GM23338 (cell line): ENCODE data around the gene BNC2. TPM values are rescaled to one million over a fixed set of nuclear protein-coding genes. Genes with fewer than 3 reads are reported as not detected.
A peak's percentile ranks its signal among the peaks of the same experiment; 100 is the strongest.

Source experiments
- ATAC-seq: fragments of 200-7000 bp; cut with Tn5 transposase; 3 replicates; pipeline ENCODE4 v1.9.1; 2020
- DNase-seq: peaks from one replicate; pipeline ENCODE4 v3.0.0-alpha.2; 2015; ENCODE audit warnings: low spot score
- H2AFZ ChIP-seq: fragments of 200-600 bp; sonication (generic); 2 replicates; pipeline ENCODE4 v1.8.0; 2016; ENCODE audit warnings: antibody characterized with exemption, mild to moderate bottlenecking, moderate library complexity
- H3F3A ChIP-seq: fragments of 200-600 bp; sonication (generic); replicated peaks from 2 replicates; pipeline ENCODE4 v1.8.0; 2017; ENCODE audit warnings: antibody characterized with exemption, mixed run types, low read depth
- H3K27ac ChIP-seq: fragments of 200-600 bp; sonication (generic); 2 replicates; pipeline ENCODE4 v1.6.1; 2016; ENCODE audit warnings: low read depth
- H3K27me3 ChIP-seq: fragments of 200-600 bp; sonication (generic); 2 replicates; pipeline ENCODE4 v1.8.0; 2016; ENCODE audit warnings: mild to moderate bottlenecking, mixed run types, moderate library complexity; ENCODE audit not compliant: insufficient read depth
- H3K36me3 ChIP-seq: fragments of 200-600 bp; sonication (generic); 2 replicates; pipeline ENCODE4 v1.8.0; 2016; ENCODE audit warnings: mild to moderate bottlenecking; ENCODE audit not compliant: insufficient read depth
- H3K4me1 ChIP-seq: fragments of 200-600 bp; sonication (generic); 2 replicates; pipeline ENCODE4 v1.8.0; 2016; ENCODE audit warnings: mild to moderate bottlenecking, moderate library complexity; ENCODE audit not compliant: insufficient read depth
- H3K4me2 ChIP-seq: fragments of 200-600 bp; sonication (generic); 2 replicates; pipeline ENCODE4 v1.7.1; 2017; ENCODE audit warnings: mixed run types
- H3K4me3 ChIP-seq: fragments of 200-600 bp; sonication (generic); 2 replicates; pipeline ENCODE4 v1.6.1; 2016; ENCODE audit warnings: mixed run types
- H3K79me2 ChIP-seq: fragments of 200-600 bp; sonication (generic); replicated peaks from 2 replicates; pipeline ENCODE4 v1.8.0; 2017; ENCODE audit warnings: mild to moderate bottlenecking; ENCODE audit not compliant: insufficient read depth
- H3K9me2 ChIP-seq: fragments of 200-600 bp; sonication (generic); 2 replicates; pipeline ENCODE4 v1.8.0; 2017; ENCODE audit not compliant: insufficient read depth
- H4K20me1 ChIP-seq: fragments of 200-600 bp; sonication (generic); replicated peaks from 2 replicates; pipeline ENCODE4 v1.8.0; 2017; ENCODE audit warnings: mild to moderate bottlenecking; ENCODE audit not compliant: insufficient read depth
- H3K27ac Mint-ChIP-seq: 2 replicates; pipeline ENCODE4 v1.8.0; 2020; ENCODE audit warnings: inconsistent platforms, mild to moderate bottlenecking, moderate library complexity, mixed read lengths
- H3K27me3 Mint-ChIP-seq: 3 replicates; pipeline ENCODE4 v1.8.0; 2022; ENCODE audit warnings: low read depth, mild to moderate bottlenecking, moderate library complexity, mixed read lengths, inconsistent platforms; ENCODE audit not compliant: insufficient read depth, poor library complexity
- H3K36me3 Mint-ChIP-seq: 3 replicates; pipeline ENCODE4 v1.8.0; 2021; ENCODE audit warnings: low read depth, mild to moderate bottlenecking, inconsistent platforms, moderate library complexity, mixed read lengths
- H3K4me1 Mint-ChIP-seq: 3 replicates; pipeline ENCODE4 v1.8.0; 2020; ENCODE audit warnings: mild to moderate bottlenecking, inconsistent platforms, mixed read lengths
- H3K4me3 Mint-ChIP-seq: 3 replicates; pipeline ENCODE4 v1.8.0; 2021; ENCODE audit warnings: moderate library complexity, mild to moderate bottlenecking, inconsistent platforms, mixed read lengths
- H3K9me3 Mint-ChIP-seq: 3 replicates; pipeline ENCODE4 v1.8.0; 2020; ENCODE audit warnings: moderate library complexity, mild to moderate bottlenecking, inconsistent platforms, mixed read lengths
- CREB1 ChIP-seq: fragments of 250-450 bp; sonication (Bioruptor Pico); IDR thresholded peaks from 2 replicates; pipeline ENCODE4 v1.5.0; 2020; ENCODE audit warnings: low read depth, mild to moderate bottlenecking, moderate library complexity
- ETS1 ChIP-seq: IDR thresholded peaks from 2 replicates; pipeline ENCODE4 v1.6.1; 2016; ENCODE audit warnings: antibody characterized with exemption
- JUNB ChIP-seq: IDR thresholded peaks from one replicate; pipeline ENCODE4 v1.6.1; 2016; ENCODE audit warnings: antibody characterized with exemption; ENCODE audit not compliant: unreplicated experiment
- NANOG ChIP-seq: IDR thresholded peaks from 2 replicates; pipeline ENCODE4 v1.6.1; 2016; ENCODE audit warnings: antibody characterized with exemption, borderline replicate concordance
- POLR2AphosphoS5 ChIP-seq: IDR thresholded peaks from 2 replicates; pipeline ENCODE4 v1.6.1; 2016; ENCODE audit warnings: antibody characterized with exemption, low read depth
- ZNF462 ChIP-seq: fragments of 250-450 bp; sonication (Bioruptor Pico); IDR thresholded peaks from 2 replicates; pipeline ENCODE4 v1.5.0; 2020; ENCODE audit warnings: mild to moderate bottlenecking, moderate library complexity
- polyA plus RNA-seq: library from polyadenylated mRNA; unstranded; fragments of >200 nt; fragmentation: Nextera tagmentation; extraction: Ambion mirVana; gene quantifications from 2 replicates; pipeline ENCODE4 v1.2.1, GENCODE V29; 2016
- total RNA-seq: library from RNA; depleted of rRNA; stranded (reverse); fragments of >200 nt; shearing (Covaris generic); gene quantifications from 2 replicates; pipeline ENCODE4 v1.2.3, GENCODE V29; 2014
- TF ChIP-seq, protein P1 (sequence below), 2 experiments: fragments of 200-600 bp in 1 of 2; sonication (generic) in 1 of 2; conservative IDR thresholded peaks; 2 replicates each; pipeline versions ENCODE4 v1.5.1 to v1.6.1; 2016 to 2017; ENCODE audit warnings: antibody characterized with exemption in 2 of 2, low read depth in 2 of 2, mild to moderate bottlenecking in 2 of 2, moderate library complexity in 1 of 2

BNC2 gene
- total and polyA plus RNA-seq, 2 experiments from 2014 or later = 12.7 to 13.2 TPM

DNA sequence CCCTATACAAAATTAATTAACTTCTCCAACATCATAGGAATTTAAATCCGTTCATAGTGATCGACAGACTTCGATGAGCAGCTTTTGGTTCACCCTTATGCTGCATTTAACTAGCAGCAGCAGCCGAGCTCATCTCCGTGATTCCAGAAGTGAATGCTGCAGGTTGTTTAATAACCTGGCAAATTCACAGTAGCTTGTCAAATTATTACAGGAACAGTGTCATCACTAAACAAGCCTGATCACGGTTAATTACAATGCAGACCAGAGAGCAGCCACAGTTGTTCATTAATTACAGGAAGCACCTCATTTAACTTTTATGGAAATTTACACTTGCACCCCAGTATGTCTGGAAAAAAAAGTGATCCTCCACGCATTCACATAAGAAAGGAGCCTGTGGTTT is 188.2 kb downstream of the BNC2 start:
- H3K27ac Mint-ChIP-seq = 0 out of 2 replicates have a peak overlapping the region, but pooled peaks have one; percentile 35
- H3K27me3 Mint-ChIP-seq = peaks cover 4% of the 10 kb centered on the region
- H3K36me3 ChIP-seq = no peaks in the 10 kb centered on the region
- no peaks in the 10 kb centered on the region for H3F3A ChIP-seq
- H3K36me3 Mint-ChIP-seq = no peaks in the 10 kb centered on the region
- no peak overlapping the region for H3K4me2 ChIP-seq
- ATAC-seq = no peak
- peaks cover 58% of the 10 kb centered on the region for H3K4me1 Mint-ChIP-seq
- no peaks in the 10 kb centered on the region for H3K27me3 ChIP-seq
- no peak overlapping the region for H3K27ac ChIP-seq
- no peak overlapping the region for H2AFZ ChIP-seq
- no peaks in the 10 kb centered on the region for H3K9me2 ChIP-seq
- peaks cover 22% of the 10 kb centered on the region for H3K4me1 ChIP-seq
- no peak overlapping the region for H3K4me3 ChIP-seq
- no peak overlapping the region for H3K4me3 Mint-ChIP-seq
- H4K20me1 ChIP-seq = no peaks in the 10 kb centered on the region
- H3K9me3 Mint-ChIP-seq = no peaks in the 10 kb centered on the region
- no peak for DNase-seq
- peaks cover 4% of the 10 kb centered on the region; the same call in 1 of the 2 replicates for H3K79me2 ChIP-seq
- TF ChIP-seq ZNF462 (CRISPR knock-in tag) (no peak), NANOG (no peak), POLR2AphosphoS5 (no peak), ETS1 (no peak), JUNB (no peak), CREB1 (no peak)
- TF ChIP-seq, protein P1, sequence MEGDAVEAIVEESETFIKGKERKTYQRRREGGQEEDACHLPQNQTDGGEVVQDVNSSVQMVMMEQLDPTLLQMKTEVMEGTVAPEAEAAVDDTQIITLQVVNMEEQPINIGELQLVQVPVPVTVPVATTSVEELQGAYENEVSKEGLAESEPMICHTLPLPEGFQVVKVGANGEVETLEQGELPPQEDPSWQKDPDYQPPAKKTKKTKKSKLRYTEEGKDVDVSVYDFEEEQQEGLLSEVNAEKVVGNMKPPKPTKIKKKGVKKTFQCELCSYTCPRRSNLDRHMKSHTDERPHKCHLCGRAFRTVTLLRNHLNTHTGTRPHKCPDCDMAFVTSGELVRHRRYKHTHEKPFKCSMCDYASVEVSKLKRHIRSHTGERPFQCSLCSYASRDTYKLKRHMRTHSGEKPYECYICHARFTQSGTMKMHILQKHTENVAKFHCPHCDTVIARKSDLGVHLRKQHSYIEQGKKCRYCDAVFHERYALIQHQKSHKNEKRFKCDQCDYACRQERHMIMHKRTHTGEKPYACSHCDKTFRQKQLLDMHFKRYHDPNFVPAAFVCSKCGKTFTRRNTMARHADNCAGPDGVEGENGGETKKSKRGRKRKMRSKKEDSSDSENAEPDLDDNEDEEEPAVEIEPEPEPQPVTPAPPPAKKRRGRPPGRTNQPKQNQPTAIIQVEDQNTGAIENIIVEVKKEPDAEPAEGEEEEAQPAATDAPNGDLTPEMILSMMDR (conservative IDR thresholded peaks at IDR 0.05; ENCODE audit: low read depth in 2 of 2) = no peak
